ENCODE data around the gene RRAD.
A peak's percentile ranks its signal among the peaks of the same experiment; 100 is the strongest.

The RRAD gene

DNA sequence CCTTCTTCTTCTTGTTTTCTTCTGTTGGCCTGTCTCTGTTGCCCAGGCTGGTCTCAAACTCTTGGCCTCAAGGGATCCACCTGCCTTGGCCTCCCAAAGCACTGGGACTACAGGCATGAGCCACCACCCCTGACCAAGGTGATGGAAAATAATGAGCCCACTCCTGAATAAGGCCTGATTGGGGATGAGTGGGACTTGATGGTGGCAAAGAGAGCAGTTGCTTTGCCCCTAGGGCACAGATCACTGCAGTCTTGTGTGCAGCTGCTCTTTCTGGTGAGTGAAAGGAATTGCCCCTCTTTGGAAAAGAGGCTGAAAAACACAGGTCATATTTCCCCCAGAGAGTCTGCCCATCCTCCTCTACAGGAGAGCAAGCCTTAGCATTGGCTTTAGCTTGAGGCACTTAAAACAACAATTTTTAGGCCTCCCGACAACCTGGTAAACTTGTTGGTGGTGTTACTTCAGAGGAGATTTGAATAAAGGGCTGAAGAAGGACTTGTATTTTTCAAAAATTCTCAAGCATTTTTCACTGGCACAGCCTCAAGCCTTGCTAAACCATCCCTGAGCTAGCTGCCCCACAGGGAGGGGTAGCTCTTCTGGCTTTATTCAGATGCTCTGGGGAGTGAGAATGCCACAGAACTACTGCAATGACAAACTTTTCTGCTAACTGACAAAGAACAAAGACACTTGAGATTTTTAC, 51.1 kb downstream of the RRAD start:
- Mint-ChIP-seq H3K9me3 (no peaks in the 10 kb centered on the region), H3K4me1 (peaks cover 14% of the 10 kb centered on the region), H3K27me3 (ENCODE audit: low read depth) (peaks cover 13% of the 10 kb centered on the region), H3K4me3 (peak overlapping the region; percentile 17 to 69 (median 28)), H3K27ac (peak overlapping the region in 2 of 3 experiments; percentile 54 to 83), H3K36me3 (ENCODE audit: low read depth) (no peaks in the 10 kb centered on the region)
- TF ChIP-seq, protein P1, sequence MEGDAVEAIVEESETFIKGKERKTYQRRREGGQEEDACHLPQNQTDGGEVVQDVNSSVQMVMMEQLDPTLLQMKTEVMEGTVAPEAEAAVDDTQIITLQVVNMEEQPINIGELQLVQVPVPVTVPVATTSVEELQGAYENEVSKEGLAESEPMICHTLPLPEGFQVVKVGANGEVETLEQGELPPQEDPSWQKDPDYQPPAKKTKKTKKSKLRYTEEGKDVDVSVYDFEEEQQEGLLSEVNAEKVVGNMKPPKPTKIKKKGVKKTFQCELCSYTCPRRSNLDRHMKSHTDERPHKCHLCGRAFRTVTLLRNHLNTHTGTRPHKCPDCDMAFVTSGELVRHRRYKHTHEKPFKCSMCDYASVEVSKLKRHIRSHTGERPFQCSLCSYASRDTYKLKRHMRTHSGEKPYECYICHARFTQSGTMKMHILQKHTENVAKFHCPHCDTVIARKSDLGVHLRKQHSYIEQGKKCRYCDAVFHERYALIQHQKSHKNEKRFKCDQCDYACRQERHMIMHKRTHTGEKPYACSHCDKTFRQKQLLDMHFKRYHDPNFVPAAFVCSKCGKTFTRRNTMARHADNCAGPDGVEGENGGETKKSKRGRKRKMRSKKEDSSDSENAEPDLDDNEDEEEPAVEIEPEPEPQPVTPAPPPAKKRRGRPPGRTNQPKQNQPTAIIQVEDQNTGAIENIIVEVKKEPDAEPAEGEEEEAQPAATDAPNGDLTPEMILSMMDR (IDR thresholded peaks at IDR 0.05; ENCODE audit: unreplicated experiment in 3 of 3): no peak

DNA sequence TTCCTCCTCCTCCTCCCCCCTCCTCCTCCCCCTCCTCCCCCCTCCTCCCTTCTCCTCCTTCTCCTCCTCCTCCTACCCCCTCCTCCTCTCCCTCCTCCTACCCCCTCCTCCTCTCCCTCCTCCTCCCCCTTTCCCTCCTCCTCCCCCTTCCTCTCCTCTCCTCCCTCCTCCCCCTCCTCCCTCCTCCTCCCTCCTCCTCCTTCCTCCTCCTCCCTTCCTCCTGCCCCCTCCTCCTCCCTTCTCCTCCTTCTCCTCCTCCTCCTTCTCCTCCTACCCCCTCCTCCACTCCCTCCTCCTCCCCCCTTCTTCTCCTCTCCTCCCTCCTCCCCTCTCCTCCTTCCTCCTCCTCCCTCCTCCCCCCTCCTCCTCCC, 51.7 kb downstream of the RRAD start:
- Mint-ChIP-seq H3K27ac (no peak overlapping the region), H3K9me3 (no peaks in the 10 kb centered on the region), H3K36me3 (ENCODE audit: low read depth) (no peaks in the 10 kb centered on the region), H3K4me1 (peaks cover 14% of the 10 kb centered on the region), H3K27me3 (ENCODE audit: low read depth) (peaks cover 11% of the 10 kb centered on the region), H3K4me3 (no peak overlapping the region)
- TF ChIP-seq, protein P1 (IDR thresholded peaks at IDR 0.05; ENCODE audit: unreplicated experiment in 3 of 3): no peak

DNA sequence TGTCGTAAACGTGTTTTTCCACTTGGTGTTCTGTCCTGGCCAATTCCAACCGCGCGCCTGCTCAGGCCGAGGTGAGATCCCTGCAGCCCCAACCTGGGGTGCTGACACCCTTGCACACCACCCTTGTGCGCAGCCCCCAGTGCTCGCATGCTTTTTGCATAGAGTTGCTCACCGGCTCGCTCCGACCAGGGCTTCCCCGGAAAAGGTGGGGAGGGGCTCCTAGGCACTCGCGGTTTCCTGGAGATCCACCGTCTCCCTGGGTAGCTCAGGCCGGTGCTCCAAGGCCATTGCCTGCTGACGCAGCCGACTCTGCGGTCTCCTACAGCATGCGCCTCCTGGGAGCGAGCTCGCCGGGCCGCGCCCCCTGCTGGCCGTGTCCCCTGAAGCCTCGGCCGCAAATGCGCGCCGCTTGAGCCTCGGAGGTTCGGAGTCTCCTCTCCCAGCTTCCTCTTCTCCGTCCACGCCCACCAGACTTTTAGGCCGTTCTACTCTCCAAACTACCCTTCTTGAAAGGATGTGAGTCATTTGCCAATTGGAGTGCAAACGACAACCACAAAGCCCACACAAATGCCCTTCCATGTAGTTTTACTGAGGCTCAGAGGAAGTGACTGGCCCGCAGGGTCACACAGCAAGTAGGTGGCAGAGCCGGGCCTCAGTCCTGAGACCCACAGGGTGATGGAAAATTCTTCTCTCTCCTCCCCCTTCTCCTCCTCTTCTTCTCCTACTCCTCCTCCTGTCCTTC, 52.2 kb downstream of the RRAD start:
- H3K4me3 Mint-ChIP-seq: peak overlapping the region; percentile 55 to 81 (median 75)
- H3K9me3 Mint-ChIP-seq: no peaks in the 10 kb centered on the region
- TF ChIP-seq, protein P1 (IDR thresholded peaks at IDR 0.05; ENCODE audit: unreplicated experiment in 3 of 3): peak; percentile 82 to 97 (median 88)
- no peaks in the 10 kb centered on the region for H3K36me3 Mint-ChIP-seq (ENCODE audit: low read depth)
- peaks cover 8% of the 10 kb centered on the region for H3K27me3 Mint-ChIP-seq (ENCODE audit: low read depth)
- peaks cover 14% of the 10 kb centered on the region for H3K4me1 Mint-ChIP-seq
- H3K27ac Mint-ChIP-seq: peak overlapping the region in 2 of 3 experiments; percentile 19 to 44

DNA sequence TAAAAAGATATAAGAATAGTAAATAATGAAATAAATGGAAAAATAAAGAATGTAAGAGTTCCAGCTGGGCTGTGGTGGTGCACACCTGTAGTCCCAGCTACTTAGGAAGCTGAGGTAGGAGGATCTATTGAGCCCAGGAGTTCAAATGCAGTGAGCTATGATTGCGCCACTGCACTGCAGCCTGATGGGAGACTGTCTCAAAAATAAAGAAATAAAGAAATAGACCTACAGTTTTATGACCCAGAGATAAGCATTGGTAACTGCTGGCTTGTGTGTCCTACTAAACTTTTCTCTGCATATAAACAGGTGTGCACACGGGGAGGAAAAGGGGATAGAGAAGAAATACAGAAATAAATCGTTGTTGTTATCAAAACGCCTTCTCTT, 52.8 kb downstream of the RRAD start:
- H3K27me3 Mint-ChIP-seq (ENCODE audit: low read depth): peaks cover 9% of the 10 kb centered on the region
- no peaks in the 10 kb centered on the region for H3K9me3 Mint-ChIP-seq
- peaks cover 14% of the 10 kb centered on the region for H3K4me1 Mint-ChIP-seq
- peak overlapping the region; percentile 55 to 81 (median 75) for H3K4me3 Mint-ChIP-seq
- TF ChIP-seq, protein P1 (IDR thresholded peaks at IDR 0.05; ENCODE audit: unreplicated experiment in 3 of 3): no peak
- H3K27ac Mint-ChIP-seq: peak overlapping the region in 1 of 3 experiments; percentile 19
- no peaks in the 10 kb centered on the region for H3K36me3 Mint-ChIP-seq (ENCODE audit: low read depth)

DNA sequence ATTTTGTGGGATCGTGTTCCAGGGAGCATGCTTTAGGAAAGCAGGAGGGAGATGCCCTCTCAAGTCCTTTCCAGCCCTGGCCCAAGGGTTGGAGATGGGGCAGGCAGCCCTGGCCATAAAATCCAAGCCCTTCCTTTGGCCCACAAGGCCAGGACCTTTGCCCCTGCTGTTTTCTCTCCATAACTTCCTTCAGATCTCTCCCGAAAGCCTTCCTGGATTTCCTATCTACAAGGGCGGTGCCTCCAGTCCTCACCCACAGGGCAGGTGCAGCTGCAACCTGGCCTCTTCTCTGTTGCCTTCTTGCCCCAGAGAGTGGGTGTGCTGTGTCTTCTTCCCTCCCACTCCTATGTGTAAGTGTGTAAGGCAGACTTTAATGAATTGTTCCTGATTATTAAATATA, 53.5 kb downstream of the RRAD start:
- no peaks in the 10 kb centered on the region for H3K9me3 Mint-ChIP-seq
- peaks cover 9% of the 10 kb centered on the region for H3K27me3 Mint-ChIP-seq (ENCODE audit: low read depth)
- H3K4me1 Mint-ChIP-seq: peaks cover 14% of the 10 kb centered on the region
- H3K27ac Mint-ChIP-seq: no peak overlapping the region
- no peaks in the 10 kb centered on the region for H3K36me3 Mint-ChIP-seq (ENCODE audit: low read depth)
- peak overlapping the region in 1 of 3 experiments; percentile 12 for H3K4me3 Mint-ChIP-seq
- TF ChIP-seq, protein P1 (IDR thresholded peaks at IDR 0.05; ENCODE audit: unreplicated experiment in 3 of 3): no peak
